NCI-H146 treated with DMSO at 0.1 percent for 48 hours (cell line): Measurements from ENCODE around the gene RRP1.

Experiments
- DNase-seq: peaks from one replicate; lab custom pipeline; 2025; ENCODE audit not compliant: unreplicated experiment; lab: John Stamatoyannopoulos, UW

RRP1 gene, protein sequence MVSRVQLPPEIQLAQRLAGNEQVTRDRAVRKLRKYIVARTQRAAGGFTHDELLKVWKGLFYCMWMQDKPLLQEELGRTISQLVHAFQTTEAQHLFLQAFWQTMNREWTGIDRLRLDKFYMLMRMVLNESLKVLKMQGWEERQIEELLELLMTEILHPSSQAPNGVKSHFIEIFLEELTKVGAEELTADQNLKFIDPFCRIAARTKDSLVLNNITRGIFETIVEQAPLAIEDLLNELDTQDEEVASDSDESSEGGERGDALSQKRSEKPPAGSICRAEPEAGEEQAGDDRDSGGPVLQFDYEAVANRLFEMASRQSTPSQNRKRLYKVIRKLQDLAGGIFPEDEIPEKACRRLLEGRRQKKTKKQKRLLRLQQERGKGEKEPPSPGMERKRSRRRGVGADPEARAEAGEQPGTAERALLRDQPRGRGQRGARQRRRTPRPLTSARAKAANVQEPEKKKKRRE

DNA sequence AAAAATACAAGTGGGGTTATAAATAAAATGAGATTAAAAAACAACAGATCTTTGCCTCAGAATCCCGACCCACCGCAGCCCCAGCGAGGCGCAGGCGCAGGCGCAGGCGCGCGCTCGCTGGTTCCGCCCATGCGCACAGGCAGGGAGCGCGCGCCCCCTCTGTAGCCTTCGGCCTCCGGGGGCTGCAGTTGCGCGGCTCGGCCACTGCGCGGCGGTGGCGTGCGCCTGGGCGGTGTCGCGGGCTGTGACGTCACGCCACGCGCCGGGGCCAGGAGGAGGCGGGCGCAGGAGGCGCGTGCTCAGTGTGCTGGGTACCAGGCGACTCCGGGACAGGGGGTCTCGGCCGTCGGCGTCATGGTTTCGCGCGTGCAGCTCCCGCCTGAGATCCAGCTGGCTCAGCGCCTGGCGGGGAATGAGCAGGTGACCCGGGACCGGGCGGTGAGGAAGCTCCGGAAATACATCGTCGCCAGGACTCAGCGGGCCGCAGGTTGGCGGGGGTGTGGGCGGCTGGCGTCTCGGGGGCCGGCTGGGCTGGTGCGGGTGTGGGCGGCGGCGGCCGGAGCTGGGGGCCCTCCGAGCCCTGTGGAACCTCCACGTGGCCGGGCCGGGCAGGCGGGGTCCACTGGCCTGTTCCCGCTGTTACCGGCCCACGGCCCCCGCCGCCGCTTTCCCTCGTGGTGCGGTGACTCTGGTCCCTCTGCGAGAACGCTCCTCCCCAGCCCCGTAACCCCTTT lies at the start of gene RRP1:
Gene RRP1 (plus strand): TSS at position 302 of the 734 bp plus-strand sequence. CDS start 53 bp downstream, at position 355.
- DNase-seq: peak; percentile 35

DNA sequence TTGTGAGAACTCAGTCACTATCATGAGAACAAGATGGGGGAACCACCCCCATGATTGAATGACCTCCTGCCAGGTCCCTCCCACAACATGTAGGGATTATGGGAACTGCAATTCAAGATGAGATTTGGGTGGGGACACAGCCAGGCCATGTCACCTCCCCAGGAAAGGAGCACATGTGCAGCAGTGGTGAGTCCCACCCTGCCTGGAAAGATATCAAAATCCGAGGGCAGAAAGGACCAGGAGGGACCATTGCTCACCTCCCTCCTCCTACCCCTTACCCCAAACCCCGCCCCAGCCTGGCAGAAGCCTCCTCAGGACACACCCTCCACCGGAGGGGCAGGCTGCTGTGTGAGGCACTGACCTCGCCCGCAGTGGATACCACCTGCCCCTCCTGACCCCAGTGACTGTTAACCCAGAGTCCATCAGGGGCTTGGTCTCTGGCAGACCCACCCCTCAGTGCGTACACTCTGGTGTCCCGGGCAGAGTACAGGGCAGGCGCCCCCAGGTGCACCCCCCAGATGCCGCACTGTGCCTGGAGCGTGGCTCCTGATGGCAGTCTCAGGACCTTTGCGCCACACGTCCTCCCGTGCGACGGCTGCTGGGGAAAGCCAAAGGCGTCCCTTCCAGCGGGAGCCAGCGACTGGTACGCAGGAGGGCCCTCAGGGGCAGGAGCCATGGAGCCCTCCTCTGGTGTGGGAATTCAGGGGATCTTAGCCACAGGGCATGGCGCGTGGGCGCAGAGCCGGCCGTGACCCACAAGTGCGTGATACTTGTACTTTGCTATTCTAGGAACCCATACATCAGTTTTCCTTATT lies 49.5 kb upstream of the RRP1 start:
- DNase-seq: no peak

DNA sequence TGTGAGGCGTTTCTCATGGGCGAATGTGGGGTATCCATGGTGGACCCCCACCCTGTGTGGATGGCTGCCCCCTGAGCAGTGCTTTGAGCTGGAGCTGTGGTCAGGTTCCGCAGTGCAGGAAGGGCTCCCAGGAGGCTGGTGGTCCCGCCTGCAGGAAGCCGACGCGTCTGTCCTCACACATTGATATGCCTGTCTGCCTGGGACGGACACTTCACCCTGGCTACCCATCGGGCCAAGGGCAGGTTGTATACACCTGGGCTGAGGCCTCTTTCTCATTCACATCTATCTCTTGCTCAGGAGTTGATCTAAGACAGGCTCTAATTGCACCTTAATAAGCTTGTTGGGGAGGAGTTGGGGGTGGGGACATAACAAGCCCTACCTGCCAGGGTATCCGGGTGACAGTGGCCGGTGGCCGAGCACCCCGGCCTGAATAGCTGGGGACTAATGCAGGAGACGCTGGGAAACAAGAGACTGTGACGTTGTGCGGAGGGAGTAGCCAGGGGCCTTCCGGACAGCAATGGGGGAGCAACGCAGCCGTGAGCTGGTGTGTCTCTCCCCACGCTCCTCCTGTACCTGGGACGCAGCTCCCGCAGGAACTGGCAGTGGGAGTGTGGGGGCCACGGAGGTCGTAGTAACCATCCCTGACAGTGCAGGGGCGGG lies 48.8 kb upstream of the RRP1 start:
- DNase-seq: no peak

DNA sequence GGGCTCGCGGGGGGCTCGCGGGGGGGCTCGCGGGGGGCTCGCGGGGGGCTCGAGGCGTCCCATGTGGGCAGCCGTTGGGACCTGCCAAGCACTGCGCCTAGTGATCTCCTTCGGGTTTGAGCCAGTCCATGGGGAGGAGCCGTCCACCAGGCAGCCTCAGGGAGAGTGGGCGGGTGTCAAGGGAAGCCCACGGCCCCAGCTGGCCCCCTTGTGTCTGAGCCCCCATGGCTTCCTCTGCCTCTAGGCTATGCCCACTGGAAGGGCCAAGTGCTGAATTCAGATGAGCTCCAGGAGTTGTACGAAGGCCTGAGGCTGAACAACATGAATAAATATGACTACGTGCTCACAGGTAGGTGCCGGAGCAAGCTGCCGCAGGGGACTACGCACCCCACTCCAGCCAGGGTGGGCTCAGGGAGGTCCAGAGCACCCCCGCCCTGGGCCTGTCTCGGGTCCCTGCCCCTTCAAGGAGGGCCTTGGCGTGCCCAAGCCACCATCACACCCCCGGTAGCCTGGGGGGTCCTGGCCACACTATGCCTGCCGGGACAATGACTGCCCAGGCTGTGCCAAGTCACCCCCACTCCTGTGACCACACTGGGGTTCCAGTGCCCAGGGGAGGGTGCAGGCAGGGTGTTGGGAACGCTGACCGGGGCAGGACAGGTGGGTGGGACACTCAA lies 47.8 kb upstream of the RRP1 start:
- no peak for DNase-seq

DNA sequence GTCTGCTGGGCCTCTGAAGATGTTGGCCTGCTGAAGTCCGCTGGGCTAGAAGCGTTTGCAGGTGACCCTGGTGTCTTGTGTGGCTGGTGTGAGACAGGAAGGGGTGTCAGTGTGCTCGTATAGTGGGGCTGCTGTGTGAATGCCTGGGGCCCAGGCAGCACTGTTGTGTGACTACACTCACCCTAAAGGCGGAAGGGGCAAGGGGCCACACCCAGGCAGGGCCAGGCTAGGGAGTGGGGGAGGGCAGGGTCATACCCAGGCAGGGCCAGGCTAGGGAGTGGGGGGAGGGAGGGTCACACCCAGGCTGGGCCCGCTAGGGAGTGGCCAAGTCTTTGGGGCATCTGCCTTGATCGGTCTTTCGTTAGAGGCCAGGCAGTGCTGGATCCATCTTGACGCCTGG lies 45.4 kb upstream of the RRP1 start:
- DNase-seq: no peak

DNA sequence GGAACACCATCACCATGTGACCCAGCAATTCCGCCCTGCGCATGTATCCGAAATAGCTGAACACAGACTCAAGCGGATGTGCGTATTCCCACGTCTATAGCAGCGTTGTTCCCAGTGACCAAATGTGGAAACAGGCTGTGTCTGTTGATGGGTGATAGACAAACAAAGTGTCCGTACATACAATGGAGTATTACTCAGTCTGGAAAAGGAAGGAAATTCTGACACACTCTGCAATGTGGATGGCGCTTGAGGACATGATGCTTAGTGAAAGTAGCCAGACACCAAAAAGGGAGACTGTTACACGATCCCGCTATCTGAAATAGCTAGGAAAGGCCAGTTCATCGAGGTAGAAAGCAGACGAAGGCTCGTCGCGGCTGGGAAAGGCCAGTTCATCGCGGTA lies 44.7 kb upstream of the RRP1 start:
- DNase-seq: no peak

DNA sequence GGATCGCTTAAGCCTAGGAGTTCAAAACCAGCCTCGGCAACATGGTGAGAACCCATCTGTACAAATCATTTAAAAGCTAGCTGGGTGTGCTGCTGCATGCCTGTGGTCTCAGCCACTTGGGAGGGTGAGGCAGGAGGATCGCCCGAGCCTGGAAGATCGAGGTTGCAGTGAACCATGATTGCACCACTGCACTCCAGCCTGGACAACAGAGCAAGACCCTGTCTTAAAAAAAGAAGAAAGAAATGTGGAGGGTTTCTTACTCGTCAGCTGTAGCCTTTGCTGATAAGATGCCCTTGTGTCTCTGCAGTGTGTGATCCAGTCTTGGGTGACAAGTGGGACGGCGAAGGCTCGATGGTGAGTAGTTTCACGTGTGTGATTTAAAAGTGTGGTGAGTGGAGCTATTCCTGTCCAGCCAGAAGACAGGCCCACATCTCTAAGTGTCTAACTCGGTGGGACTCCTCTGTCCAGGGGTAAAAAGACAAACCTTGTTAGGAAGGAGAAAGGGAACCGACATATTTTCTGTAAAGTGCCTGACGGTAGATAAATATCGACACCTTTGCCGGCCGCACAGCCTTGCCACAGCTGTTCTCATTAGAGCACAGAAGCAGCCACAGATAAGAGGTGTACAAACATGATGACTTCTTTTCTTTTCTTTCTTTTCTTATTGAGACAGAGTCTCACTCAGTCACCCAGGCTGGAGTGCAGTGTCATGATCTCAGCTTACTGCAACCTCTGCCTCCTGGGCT lies 43.4 kb upstream of the RRP1 start:
- no peak for DNase-seq

DNA sequence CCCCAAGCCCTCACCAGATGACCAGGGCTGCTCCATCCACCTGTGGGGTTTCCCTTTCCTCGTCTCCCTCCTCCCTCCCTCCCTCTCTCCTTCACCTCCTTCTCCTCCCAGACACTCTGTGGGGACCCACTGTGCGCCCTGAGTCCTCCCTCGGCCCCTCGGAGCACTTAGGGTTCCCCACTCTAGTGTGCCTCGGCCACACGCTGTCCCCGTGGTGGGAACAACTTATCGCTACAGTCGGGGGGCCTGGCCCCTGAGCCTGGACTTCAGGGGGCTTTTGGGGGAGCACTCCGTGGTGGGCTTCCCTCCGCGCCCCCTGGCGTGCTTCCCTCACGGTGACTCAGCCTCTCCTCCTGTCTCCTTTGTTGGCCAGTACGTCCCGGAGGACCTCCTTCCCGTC lies 40.8 kb upstream of the RRP1 start:
- no peak for DNase-seq

DNA sequence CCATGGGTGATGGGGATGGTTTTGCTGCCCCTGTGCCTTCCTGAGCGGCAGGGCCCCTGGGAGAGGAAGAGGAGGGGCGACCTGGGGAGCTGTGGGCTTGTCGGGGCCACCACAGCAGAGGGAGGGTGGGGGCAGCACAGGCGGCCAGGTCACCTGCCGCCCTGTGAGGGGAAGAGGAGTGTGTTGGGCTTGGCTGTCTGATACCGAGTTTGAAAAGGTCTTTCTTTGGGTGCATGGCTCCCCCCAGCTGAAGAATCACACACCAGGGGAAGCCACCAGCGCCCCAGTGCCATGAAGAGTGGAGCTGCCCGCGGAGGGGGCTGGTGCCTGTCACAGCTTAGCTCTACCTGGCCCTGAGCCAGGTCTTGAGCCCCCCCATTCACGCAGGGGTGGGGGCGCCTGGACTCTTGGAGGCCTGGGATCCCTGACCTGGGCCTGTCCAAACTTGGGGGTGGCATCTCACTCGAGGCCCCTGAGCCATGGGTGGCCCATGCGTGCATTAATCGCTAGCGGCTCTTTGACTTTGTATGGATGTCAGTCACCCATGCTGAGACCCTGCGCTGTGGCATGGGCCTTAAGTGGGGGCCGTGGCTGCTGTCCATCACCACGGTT lies 39.6 kb upstream of the RRP1 start:
- no peak for DNase-seq

DNA sequence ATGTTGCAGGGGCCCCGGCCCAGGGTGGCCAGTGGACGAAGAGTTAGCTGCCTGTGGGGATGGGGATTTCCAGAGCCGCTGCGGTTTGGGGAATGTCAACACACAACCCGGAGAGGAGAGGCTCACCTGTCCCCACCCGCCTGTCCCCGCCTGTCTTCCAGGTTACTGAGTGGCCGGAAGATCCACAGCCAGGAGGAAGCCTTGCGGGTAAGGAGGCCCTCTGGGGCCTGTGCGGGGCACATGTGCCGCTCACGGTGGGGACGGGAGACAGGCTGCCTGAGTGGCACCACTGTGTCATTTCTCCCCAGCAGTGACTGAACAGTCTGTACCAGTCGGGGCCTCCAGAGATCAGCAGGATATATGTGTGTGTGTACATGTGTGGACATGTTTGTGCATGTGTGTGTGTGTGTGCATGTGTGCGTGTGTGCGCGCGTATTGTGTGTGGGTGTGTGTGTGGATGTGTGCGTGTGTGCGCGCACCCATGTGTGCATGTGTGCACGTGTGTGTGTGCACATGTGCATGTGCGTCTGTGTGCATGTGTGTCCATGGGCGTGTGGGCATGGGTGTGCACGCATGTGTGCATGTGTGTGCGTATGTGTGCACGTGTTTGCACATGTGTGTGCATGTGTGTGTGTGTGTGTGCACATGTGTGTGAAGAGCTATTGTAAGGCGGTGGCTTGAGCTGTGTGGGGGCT lies 38.9 kb upstream of the RRP1 start:
- no peak for DNase-seq

DNA sequence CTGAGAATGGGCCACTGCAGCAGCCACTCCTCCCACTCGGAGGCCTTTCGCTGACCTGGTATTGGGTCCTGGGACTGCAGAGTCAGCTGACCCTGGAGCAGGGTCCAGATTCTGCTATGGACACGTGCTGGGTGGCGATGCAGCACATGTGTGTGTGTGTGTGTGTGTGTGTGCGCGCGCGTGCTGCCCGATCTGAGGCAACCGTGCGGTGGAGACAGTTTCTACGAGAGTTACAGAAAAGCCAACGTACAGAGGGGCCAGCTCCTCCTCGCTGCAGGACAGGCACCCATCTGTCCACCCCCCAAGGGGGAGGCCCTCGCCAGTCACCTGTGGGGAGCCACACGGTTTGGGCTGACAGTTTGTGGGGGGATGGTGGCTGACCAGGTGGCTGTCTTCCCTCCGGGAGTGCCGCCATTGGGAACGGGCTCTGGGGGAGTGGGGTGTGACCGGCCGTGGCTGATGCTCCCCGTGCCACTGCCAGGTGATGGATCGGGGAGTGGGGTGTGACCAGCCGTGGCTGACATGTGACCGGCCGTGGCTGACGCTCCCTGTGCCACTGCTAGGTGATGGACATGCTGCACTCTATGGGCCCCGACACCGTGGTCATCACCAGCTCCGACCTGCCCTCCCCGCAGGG lies 37.3 kb upstream of the RRP1 start:
- no peak for DNase-seq

DNA sequence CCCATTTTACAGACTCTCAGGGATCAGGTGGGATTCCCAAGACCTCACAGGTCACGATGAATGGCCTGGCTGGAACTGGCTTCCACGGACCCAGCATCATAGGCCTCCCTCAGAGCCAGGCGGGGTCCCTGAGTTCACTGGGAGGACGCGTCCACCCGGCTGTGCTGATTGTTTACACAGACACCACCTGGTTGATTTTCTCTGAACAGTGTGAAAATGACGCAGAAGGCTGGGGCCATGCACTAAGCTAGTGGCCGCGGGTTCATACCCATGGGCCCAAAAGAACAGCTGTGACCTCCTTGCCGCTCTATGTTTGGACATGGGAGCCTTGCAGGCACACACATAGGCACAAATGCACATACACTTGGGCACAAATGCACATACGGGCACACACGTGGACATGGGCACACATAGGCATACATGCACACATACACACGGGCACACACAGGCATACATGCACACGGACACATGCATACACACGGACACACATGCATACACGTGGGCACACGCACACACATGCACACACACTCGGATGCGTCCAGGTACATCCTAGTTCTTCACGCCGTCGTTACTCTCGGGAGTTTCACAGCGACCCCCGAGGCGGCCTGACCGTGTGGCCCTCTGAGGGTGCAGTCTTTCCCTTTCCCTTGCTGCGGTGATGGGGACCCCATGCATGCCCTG lies 36.5 kb upstream of the RRP1 start:
- DNase-seq: no peak

DNA sequence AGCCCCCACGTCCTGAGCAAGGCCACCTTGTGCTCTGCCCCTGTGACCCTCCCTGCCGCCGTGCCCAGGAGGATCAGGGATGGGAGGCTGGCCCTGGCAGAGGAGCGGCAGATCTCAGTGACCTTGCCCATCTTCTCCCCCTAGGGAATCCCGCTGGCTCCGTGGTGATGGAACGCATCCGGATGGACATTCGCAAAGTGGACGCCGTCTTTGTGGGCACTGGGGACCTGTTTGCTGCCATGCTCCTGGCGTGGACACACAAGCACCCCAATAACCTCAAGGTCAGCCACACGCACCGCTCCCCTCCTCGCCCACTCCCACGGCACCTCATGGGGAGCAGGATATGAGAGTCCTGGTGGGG lies 36.0 kb upstream of the RRP1 start:
- DNase-seq: no peak

DNA sequence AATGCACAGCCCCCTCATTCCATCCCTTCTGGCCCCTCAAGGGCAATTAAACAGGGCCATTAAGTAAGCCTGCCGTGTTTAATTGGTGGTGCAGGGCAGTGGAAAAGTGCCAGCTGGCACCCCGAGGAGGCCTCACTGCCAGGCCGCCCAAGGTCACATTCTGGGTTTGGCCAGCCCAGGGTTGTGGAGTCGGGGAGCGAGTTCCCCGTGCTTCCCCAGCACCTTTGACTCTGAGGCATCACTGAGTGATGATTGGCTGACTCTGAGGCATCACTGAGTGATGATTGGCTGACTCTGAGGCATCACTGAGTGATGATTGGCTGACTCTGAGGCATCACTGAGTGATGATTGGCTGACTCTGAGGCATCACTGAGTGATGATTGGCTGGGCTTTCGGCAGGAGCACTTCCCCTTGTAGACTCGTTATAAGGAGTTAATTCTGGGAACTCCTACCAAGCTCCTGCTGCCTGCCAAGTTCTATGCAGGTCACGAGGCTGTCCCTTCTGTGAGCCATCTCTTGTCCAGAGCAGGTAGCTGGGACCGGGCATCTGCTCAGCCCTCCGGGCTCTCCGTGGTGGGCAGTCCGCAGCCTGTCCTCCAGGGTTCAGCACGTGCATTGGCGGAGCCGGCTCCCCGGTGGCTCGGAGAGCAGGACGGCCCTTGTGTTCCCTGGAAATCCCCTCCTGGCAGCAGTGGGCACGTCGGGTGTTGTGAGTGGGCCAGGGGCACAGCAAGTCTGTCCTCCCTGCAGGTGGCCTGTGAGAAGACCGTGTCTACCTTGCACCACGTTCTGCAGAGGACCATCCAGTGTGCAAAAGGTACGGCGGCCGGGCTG lies 34.2 kb upstream of the RRP1 start:
- DNase-seq: no peak

DNA sequence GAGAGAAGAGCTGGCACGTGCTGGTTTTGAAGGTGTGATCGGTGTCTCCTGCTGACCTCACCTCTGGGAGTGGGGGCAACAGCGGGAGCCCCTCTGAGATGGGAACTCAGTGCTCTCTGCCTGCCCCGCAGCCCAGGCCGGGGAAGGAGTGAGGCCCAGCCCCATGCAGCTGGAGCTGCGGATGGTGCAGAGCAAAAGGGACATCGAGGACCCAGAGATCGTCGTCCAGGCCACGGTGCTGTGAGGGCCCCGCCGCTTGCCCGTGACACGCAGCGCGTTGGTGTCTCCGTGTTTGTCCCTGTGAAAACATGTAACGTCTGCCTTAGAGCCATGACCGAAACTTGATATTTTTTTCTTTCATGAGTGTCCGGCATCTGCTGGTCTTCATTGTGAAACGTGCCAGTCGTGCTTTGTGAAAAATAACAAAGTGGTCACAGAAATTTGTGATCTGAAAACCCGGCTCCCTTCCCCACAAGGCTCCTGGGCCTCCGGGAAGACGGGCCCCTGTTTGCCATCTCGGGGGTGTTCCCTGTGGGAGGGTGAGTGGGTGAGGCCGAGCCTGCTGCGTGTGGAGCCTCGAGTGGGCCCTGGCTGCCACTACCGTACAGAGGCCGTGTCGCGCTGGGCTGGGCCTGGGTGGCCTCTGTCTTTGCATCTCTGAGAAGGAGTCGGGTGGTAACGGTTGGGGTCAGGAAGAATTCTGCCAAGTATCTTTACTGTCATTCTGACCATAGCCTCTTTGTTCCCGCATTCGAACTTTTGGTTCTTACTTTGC lies 33.4 kb upstream of the RRP1 start:
- DNase-seq: no peak

DNA sequence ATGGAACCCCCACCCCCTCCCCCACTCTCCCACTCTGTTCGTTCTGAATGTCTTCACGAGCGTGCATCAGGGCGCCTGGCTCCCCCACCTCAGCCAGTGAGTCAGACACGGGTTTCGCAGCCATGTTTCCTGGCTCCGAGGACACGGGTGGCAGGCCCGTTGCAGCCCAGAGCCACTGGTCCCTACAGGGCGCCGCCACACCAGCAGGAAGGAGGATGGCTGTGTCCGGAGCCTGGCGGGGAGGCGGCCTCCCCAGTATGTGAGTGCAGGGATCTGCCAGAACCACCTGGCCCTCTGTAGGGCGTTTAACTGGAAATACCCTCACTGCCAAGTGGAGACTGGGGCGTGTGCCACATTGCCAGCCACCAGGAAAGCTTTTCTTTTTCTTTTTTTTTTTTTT lies 31.8 kb upstream of the RRP1 start:
- no peak for DNase-seq
